Gastroesophageal sphincter (tissue), 3 donors: ENCODE data around the gene PSME4.

ENCODE experiments used
- POLR2A ChIP-seq, 2 donors: fragments of 450-650 bp; IDR thresholded peaks; one replicate each; pipeline ENCODE4 v1.6.1; 2017; ENCODE audit warnings: antibody characterized with exemption in 2 of 2, mild to moderate bottlenecking in 2 of 2, moderate library complexity in 1 of 2
- POLR2AphosphoS5 ChIP-seq: sonication (generic); formaldehyde crosslinking; IDR thresholded peaks from one replicate; pipeline ENCODE4 v1.6.1; 2017; ENCODE audit warnings: antibody characterized with exemption
- TF ChIP-seq, protein P1 (sequence below), 4 experiments: fragments of 200-600 bp in 2 of 4; fragments of 450-650 bp in 2 of 4; sonication (generic) in 1 of 4; IDR thresholded peaks; one replicate each; pipeline ENCODE4 v1.5.1; 2017 to 2019; ENCODE audit warnings: antibody characterized with exemption in 4 of 4, mild to moderate bottlenecking in 2 of 4, moderate library complexity in 2 of 4

DNA sequence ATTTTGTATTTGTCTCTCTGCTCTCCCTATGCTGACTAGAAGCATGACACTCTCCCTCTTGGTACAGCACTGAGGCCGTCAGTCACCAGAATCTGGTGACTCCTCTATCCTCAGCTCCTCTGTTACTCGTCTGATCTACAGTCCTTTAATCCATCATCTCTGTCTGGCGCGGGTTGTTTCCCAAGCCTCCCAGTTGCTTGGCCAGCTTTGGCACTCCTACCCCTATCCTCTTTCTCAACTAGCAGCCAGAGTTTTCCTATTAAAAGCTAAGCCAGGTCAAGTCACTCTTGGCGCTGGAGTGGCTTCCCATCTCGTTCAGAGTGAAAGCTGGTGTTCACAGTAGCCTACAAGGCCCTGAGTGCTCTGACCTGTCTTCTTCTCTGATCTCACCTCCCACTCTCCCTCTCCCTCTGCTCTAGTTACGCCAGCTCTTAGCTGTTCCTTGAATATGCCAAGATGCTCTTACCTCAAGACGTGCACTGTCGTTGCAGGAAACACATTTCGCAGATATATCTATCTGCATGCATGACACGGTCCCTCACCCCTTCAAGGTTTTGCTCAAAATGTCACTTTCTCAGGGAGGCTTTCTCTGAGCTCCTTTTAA lies 41.8 kb upstream of the PSME4 start:
- TF ChIP-seq, protein P1, sequence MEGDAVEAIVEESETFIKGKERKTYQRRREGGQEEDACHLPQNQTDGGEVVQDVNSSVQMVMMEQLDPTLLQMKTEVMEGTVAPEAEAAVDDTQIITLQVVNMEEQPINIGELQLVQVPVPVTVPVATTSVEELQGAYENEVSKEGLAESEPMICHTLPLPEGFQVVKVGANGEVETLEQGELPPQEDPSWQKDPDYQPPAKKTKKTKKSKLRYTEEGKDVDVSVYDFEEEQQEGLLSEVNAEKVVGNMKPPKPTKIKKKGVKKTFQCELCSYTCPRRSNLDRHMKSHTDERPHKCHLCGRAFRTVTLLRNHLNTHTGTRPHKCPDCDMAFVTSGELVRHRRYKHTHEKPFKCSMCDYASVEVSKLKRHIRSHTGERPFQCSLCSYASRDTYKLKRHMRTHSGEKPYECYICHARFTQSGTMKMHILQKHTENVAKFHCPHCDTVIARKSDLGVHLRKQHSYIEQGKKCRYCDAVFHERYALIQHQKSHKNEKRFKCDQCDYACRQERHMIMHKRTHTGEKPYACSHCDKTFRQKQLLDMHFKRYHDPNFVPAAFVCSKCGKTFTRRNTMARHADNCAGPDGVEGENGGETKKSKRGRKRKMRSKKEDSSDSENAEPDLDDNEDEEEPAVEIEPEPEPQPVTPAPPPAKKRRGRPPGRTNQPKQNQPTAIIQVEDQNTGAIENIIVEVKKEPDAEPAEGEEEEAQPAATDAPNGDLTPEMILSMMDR (IDR thresholded peaks at IDR 0.05) = no peak
- TF ChIP-seq POLR2AphosphoS5 (no peak), POLR2A (IDR thresholded peaks at IDR 0.05) (no peak)
